ENCODE measurements around the gene C1QTNF1. TPM values are rescaled to one million over a fixed set of nuclear protein-coding genes. Genes with fewer than 3 reads are reported as not detected.

The C1QTNF1 gene
- total RNA-seq, 6 experiments from 2014 or later = 8.0 to 15.0 (median 8.6) TPM

DNA sequence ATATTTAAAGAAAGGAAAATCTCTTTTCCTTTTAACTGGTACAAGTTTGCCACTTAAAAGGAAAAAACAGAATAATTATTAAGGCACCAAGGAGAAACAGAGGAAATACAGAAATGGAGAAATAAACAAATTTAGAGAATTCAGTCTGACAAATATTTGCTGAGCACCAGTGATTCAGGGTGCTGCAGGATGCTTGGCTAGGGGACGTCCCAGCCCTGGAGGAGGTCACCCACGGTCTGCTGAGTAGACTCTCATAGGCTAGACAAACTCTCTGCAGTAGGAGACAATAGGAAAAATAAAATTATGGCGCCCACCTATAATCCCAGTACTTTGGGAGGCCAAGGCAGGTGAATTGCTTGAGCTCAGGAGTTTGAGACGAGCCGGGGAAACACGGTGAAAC lies 15.9 kb downstream of the C1QTNF1 start:
- peaks cover 41% of the 10 kb centered on the region for H3K4me1 Mint-ChIP-seq (ENCODE audit: low read depth)
- no peak for DNase-seq
- H3K9me3 Mint-ChIP-seq = no peaks in the 10 kb centered on the region
- no peak overlapping the region for H3K4me3 Mint-ChIP-seq
- TF ChIP-seq, protein P1, sequence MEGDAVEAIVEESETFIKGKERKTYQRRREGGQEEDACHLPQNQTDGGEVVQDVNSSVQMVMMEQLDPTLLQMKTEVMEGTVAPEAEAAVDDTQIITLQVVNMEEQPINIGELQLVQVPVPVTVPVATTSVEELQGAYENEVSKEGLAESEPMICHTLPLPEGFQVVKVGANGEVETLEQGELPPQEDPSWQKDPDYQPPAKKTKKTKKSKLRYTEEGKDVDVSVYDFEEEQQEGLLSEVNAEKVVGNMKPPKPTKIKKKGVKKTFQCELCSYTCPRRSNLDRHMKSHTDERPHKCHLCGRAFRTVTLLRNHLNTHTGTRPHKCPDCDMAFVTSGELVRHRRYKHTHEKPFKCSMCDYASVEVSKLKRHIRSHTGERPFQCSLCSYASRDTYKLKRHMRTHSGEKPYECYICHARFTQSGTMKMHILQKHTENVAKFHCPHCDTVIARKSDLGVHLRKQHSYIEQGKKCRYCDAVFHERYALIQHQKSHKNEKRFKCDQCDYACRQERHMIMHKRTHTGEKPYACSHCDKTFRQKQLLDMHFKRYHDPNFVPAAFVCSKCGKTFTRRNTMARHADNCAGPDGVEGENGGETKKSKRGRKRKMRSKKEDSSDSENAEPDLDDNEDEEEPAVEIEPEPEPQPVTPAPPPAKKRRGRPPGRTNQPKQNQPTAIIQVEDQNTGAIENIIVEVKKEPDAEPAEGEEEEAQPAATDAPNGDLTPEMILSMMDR (IDR thresholded peaks at IDR 0.05) = no peak
- no peak overlapping the region; the same call in 1 of the 2 replicates for H3K27ac Mint-ChIP-seq
- H3K27me3 Mint-ChIP-seq (ENCODE audit: insufficient read depth) = peaks cover 3% of the 10 kb centered on the region
- H3K36me3 Mint-ChIP-seq (ENCODE audit: low read depth) = peaks cover 5% of the 10 kb centered on the region; the same call in 1 of the 2 replicates

DNA sequence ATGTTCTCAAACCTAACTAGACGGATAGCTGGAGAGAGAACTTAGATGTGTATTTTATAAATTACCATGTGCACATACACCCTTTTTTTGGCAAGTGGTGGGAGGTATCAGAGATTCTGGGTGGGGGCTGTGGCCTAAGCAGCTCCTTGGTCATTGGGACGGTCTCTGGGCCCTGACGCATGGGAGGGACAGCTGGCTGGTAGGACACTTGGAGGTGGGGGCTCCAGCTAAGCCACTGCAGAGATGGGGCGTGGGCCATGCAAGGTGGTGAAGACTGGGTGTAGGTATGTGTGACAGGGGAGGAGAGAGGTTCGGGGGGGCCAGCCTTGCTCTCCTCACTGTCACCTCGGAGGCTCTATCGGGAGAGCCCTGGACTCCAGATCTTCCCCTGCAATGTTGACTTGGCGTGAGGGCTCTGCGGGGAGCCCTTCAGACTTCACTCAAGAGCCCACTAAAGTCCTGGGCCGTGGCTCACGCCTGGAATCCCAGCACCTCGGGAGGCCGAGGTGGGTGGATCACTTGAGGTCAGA lies 17.1 kb downstream of the C1QTNF1 start:
- Mint-ChIP-seq H3K27me3 (ENCODE audit: insufficient read depth) (peaks cover 3% of the 10 kb centered on the region), H3K4me3 (no peak overlapping the region), H3K36me3 (ENCODE audit: low read depth) (peaks cover 5% of the 10 kb centered on the region; the same call in 1 of the 2 replicates), H3K4me1 (ENCODE audit: low read depth) (peaks cover 35% of the 10 kb centered on the region), H3K9me3 (no peaks in the 10 kb centered on the region), H3K27ac (no peak overlapping the region)
- DNase-seq = no peak
- TF ChIP-seq, protein P1 (IDR thresholded peaks at IDR 0.05) = no peak

DNA sequence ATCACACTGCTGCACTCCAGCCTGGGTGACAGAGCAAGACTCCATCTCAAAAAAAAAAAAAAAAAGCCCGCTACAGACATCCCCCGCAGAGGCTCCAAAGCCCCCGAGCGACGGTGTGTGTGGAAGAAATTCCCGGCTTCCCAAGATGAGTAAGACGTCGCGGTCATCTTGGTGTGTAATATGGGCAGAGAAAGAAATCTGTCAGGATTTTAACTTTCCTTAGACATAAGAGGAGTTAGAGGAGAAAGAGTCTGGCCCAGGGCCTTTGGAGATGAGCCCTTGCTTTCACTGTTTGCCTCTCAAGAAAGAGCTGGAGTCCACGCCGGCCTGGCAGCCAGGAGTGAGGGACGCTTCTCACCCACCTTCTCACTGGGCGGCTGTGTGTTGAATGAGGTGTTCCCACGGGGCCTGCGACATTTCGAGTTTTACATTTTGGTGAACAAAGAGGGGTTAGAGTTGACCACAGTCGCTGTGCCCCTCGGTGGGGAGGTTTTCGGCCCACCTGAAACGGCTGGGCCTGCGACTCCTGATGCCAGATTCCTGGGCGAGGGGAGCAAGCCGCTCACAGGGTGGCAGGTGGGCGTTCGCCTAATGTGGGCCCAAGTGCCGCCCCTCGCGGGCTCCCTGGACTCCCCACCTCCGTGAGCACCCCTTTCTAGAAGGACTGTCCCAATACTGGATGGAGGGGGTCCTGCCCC lies 17.9 kb downstream of the C1QTNF1 start:
- H3K27ac Mint-ChIP-seq = no peak overlapping the region
- H3K27me3 Mint-ChIP-seq (ENCODE audit: insufficient read depth) = peaks cover 3% of the 10 kb centered on the region
- H3K4me1 Mint-ChIP-seq (ENCODE audit: low read depth) = peaks cover 29% of the 10 kb centered on the region
- DNase-seq = no peak
- no peak overlapping the region for H3K4me3 Mint-ChIP-seq
- peaks cover 5% of the 10 kb centered on the region; the same call in 1 of the 2 replicates for H3K36me3 Mint-ChIP-seq (ENCODE audit: low read depth)
- TF ChIP-seq, protein P1 (IDR thresholded peaks at IDR 0.05) = no peak
- H3K9me3 Mint-ChIP-seq = no peaks in the 10 kb centered on the region

DNA sequence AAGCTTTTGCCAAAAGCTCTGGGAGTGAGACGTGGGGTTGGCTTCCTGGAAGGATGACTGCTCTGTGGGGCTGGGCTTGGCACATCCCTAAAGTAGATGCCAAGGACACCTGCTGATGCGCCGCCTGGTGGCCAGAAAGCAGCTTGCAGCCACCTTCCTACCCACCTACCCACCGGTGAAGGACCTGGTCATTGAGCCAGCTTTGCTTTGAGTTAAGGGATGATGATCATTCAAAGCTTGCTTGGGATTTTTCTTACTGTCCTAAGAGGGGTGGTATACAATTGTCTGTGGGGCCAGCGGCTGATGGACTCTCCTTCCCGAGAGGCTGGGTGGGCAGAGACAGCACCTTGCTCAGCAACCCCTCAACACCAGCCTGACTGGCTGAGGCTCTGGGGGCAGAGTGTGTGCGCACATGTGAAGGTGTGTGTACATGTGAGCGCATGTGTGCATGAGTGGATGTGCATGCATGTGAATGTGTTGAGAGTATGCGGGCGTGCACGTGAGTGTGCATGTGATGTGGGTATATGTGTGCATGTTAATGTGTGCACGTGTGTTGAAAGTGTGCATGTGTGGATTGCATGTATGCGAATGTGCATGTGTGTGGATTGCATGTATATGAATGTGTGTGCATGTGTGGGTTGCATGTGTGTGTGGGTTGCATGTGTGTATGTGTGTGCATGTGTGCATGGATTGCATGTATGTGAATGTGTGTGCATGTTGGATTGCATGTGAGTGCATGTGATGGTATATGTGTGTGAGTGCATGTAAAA lies 18.6 kb downstream of the C1QTNF1 start:
- H3K36me3 Mint-ChIP-seq (ENCODE audit: low read depth) = peaks cover 5% of the 10 kb centered on the region; the same call in 1 of the 2 replicates
- peaks cover 28% of the 10 kb centered on the region for H3K4me1 Mint-ChIP-seq (ENCODE audit: low read depth)
- H3K27me3 Mint-ChIP-seq (ENCODE audit: insufficient read depth) = peaks cover 3% of the 10 kb centered on the region
- no peak overlapping the region for H3K27ac Mint-ChIP-seq
- no peaks in the 10 kb centered on the region for H3K9me3 Mint-ChIP-seq
- no peak overlapping the region for H3K4me3 Mint-ChIP-seq
- TF ChIP-seq, protein P1 (IDR thresholded peaks at IDR 0.05) = peak; percentile 98
- peak; percentile 45 for DNase-seq

DNA sequence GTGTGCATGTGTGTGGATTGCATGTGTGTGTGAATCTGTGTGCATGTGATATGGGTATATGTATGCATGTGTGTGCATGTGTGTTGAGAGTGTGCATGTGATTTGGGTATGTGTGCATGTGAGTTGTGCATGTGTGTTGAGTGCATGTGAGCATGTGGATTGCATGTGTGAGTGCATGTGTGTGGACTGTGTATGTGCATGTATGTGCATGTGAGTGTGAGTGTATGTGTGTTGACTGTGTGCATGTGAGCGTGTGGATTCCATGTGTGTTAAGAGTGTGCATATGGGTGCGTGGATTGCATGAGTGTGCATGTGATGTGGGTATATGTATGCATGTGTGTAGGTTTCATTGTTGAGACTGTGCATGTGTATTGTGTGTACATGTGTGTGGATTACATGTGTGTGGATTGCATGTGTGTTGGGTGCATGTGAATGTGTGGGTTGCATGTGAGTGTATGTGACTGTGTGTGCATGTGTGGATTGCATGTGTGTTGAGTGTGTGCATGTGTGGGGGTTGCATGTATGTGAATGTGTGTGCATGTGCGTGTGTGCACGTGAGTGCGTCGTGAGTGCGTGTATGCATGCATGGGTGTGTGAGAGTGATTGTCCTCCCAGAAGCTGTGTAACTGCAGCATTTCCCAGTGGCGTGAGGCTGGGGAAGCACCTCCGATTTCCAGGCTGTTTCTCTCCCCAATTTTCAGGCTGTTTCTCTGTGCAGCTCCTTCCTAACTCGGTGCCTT lies 19.4 kb downstream of the C1QTNF1 start:
- peaks cover 3% of the 10 kb centered on the region for H3K27me3 Mint-ChIP-seq (ENCODE audit: insufficient read depth)
- no peak overlapping the region for H3K27ac Mint-ChIP-seq
- no peak overlapping the region for H3K4me3 Mint-ChIP-seq
- no peaks in the 10 kb centered on the region for H3K9me3 Mint-ChIP-seq
- H3K36me3 Mint-ChIP-seq (ENCODE audit: low read depth) = peaks cover 1% of the 10 kb centered on the region; the same call in 1 of the 2 replicates
- TF ChIP-seq, protein P1 (IDR thresholded peaks at IDR 0.05) = no peak
- DNase-seq = no peak
- H3K4me1 Mint-ChIP-seq (ENCODE audit: low read depth) = peaks cover 24% of the 10 kb centered on the region

Measured in HFFc6 (cell line).